ENCODE data around the gene C20orf141.
"Not testable (repeated sequence)": the region's sequence is repeated elsewhere in the genome, so short reads cannot be mapped to it uniquely, and the experiment has no call there.

C20orf141 gene

GRCh38 chr20:2814587-2815051 lies at the start of gene C20orf141:
TSS of gene C20orf141 (plus strand) at chr20:2814987. CDS start at chr20:2815185, 198 bp downstream.
- no peak for DNase-seq

- no peak for DNase-seq
Measured at GRCh38 chr20:2767768-2768631, 46.8 kb upstream of the C20orf141 start.

GRCh38 chr20:2768632-2769015 lies 46.2 kb upstream of the C20orf141 start:
- DNase-seq: no peak

GRCh38 chr20:2770091-2770490 lies 44.7 kb upstream of the C20orf141 start:
- not testable (repeated sequence) for DNase-seq

GRCh38 chr20:2771631-2772080 lies 43.1 kb upstream of the C20orf141 start:
- no peak for DNase-seq

- DNase-seq: no peak
Measured at GRCh38 chr20:2773812-2774211, 41.0 kb upstream of the C20orf141 start.

- DNase-seq: no peak
Measured at GRCh38 chr20:2775139-2775538, 39.6 kb upstream of the C20orf141 start.

GRCh38 chr20:2778602-2779321 lies 36.0 kb upstream of the C20orf141 start:
- DNase-seq: no peak

GRCh38 chr20:2780948-2781347 lies 33.8 kb upstream of the C20orf141 start:
- no peak for DNase-seq

- DNase-seq: no peak
Measured at GRCh38 chr20:2783908-2784566, 30.8 kb upstream of the C20orf141 start.

- DNase-seq: no peak
Measured at GRCh38 chr20:2793471-2793870, 21.3 kb upstream of the C20orf141 start.

- no peak for DNase-seq
Measured at GRCh38 chr20:2794202-2794748, 20.5 kb upstream of the C20orf141 start.

GRCh38 chr20:2794866-2795447 lies 19.8 kb upstream of the C20orf141 start:
- DNase-seq: no peak

- DNase-seq: no peak
Measured at GRCh38 chr20:2795451-2795850, 19.3 kb upstream of the C20orf141 start.

- no peak for DNase-seq
Measured at GRCh38 chr20:2796011-2796660, 18.7 kb upstream of the C20orf141 start.

GRCh38 chr20:2797136-2797983 lies 17.4 kb upstream of the C20orf141 start:
- no peak for DNase-seq

GRCh38 chr20:2798095-2798805 lies 16.5 kb upstream of the C20orf141 start:
- DNase-seq: no peak

GRCh38 chr20:2798814-2799213 lies 16.0 kb upstream of the C20orf141 start:
- no peak for DNase-seq

- DNase-seq: no peak
Measured at GRCh38 chr20:2799271-2799670, 15.5 kb upstream of the C20orf141 start.
